OCI-LY7 (cell line): ENCODE data around the gene SCN8A.

Source experiments
- CTCF ChIP-seq: fragments of 200-600 bp; sonication (generic); conservative IDR thresholded peaks from 2 replicates; pipeline ENCODE4 v1.5.1; 2014; ENCODE audit warnings: mild to moderate bottlenecking, antibody characterized with exemption, low read length, moderate library complexity, mixed read lengths
- EZH2phosphoT487 ChIP-seq: fragments of 200-600 bp; sonication (generic); IDR thresholded peaks from 2 replicates; pipeline ENCODE4 v1.6.1; 2018; ENCODE audit warnings: low read depth, borderline replicate concordance, mild to moderate bottlenecking, mixed run types, antibody characterized with exemption, low read length, moderate library complexity, mixed read lengths

- TF ChIP-seq CTCF, result no peak
- TF ChIP-seq EZH2phosphoT487, result no peak
These were observed 201.4 kb downstream of the SCN8A start for GRCh38 chr12:51792417-51792816.
